HepG2 (cell line): ENCODE results near the gene BIRC6. TPM values are rescaled to one million over a fixed set of nuclear protein-coding genes. Genes with fewer than 3 reads are reported as not detected.

Experiments
- ARID2 ChIP-seq: sonication (generic); formaldehyde crosslinking; IDR thresholded peaks from 2 replicates; pipeline ENCODE4 v1.8.1; 2022; ENCODE audit warnings: mild to moderate bottlenecking, missing genetic modification reagents, borderline replicate concordance
- CC2D1A ChIP-seq: sonication (generic); formaldehyde crosslinking; IDR thresholded peaks from 2 replicates; pipeline ENCODE4 v1.8.1; 2023; ENCODE audit warnings: mild to moderate bottlenecking, missing genetic modification reagents
- CEBPB ChIP-seq: IDR thresholded peaks from 2 replicates; pipeline ENCODE4 v1.6.1; 2011; ENCODE audit warnings: low read depth, low read length, improper control_type of control experiment, borderline replicate concordance
- FLYWCH1 ChIP-seq: sonication (generic); formaldehyde crosslinking; IDR thresholded peaks from 2 replicates; pipeline ENCODE4 v1.8.1; 2023; ENCODE audit warnings: mild to moderate bottlenecking, missing genetic modification reagents
- FOXM1 ChIP-seq: sonication (generic); formaldehyde crosslinking; IDR thresholded peaks from 2 replicates; pipeline ENCODE4 v1.5.0; 2020; ENCODE audit warnings: missing genetic modification reagents
- HOXD1 ChIP-seq: sonication (generic); formaldehyde crosslinking; IDR thresholded peaks from 2 replicates; pipeline ENCODE4 v1.5.0; 2020; ENCODE audit warnings: missing genetic modification reagents
- KDM6A ChIP-seq: IDR thresholded peaks from 2 replicates; pipeline ENCODE4 v1.6.1; 2016; ENCODE audit warnings: low read depth
- KLF6 ChIP-seq: IDR thresholded peaks from 2 replicates; pipeline ENCODE4 v1.8.0; 2016; ENCODE audit warnings: missing biosample characterization, missing genetic modification reagents
- MLLT10 ChIP-seq: sonication (generic); formaldehyde crosslinking; IDR thresholded peaks from 2 replicates; pipeline ENCODE4 v1.4.0; 2020; ENCODE audit warnings: missing genetic modification reagents
- PHF5A ChIP-seq: IDR thresholded peaks from one replicate; pipeline ENCODE4 v1.6.1; 2018; ENCODE audit warnings: low read depth, missing genetic modification reagents; ENCODE audit not compliant: unreplicated experiment
- PRPF4 ChIP-seq: fragments of 200-400 bp; formaldehyde crosslinking; IDR thresholded peaks from 2 replicates; pipeline ENCODE4 v1.6.1; 2016; ENCODE audit warnings: low read length, low read depth; ENCODE audit not compliant: poor library complexity, severe bottlenecking
- RNF2 ChIP-seq: fragments of 450-650 bp; conservative IDR thresholded peaks from 2 replicates; pipeline ENCODE4 v1.6.1; 2016; ENCODE audit warnings: low read depth
- SETDB1 ChIP-seq: sonication (generic); formaldehyde crosslinking; IDR thresholded peaks from 2 replicates; pipeline ENCODE4 v1.5.1; 2020; ENCODE audit warnings: missing genetic modification reagents, mild to moderate bottlenecking, borderline replicate concordance
- SOX6 ChIP-seq, 2 experiments: fragments of 450-650 bp in 1 of 2; sonication (generic) in 1 of 2; formaldehyde crosslinking in 1 of 2; IDR thresholded peaks; 2 replicates each; pipeline versions ENCODE4 v1.4.0 to v1.6.1; 2017 to 2020; ENCODE audit warnings: antibody characterized with exemption in 1 of 2, mild to moderate bottlenecking in 1 of 2, missing genetic modification reagents in 1 of 2
- SP2 ChIP-seq: sonication (generic); formaldehyde crosslinking; IDR thresholded peaks from 2 replicates; pipeline ENCODE4 v1.5.1; 2020; ENCODE audit warnings: mild to moderate bottlenecking, missing genetic modification reagents
- ZBTB7B ChIP-seq: sonication (generic); formaldehyde crosslinking; IDR thresholded peaks from 2 replicates; pipeline ENCODE4 v1.4.0; 2020; ENCODE audit warnings: missing genetic modification reagents
- ZNF207 ChIP-seq: fragments of 450-650 bp; IDR thresholded peaks from 2 replicates; pipeline ENCODE4 v1.6.1; 2016; ENCODE audit warnings: antibody characterized with exemption, borderline replicate concordance
- ZNF333 ChIP-seq: sonication (generic); formaldehyde crosslinking; IDR thresholded peaks from 2 replicates; pipeline ENCODE4 v1.4.0; 2020; ENCODE audit warnings: mild to moderate bottlenecking, missing genetic modification reagents, borderline replicate concordance
- ZNF446 ChIP-seq: sonication (generic); formaldehyde crosslinking; IDR thresholded peaks from 2 replicates; pipeline ENCODE4 v1.5.0; 2020; ENCODE audit warnings: mild to moderate bottlenecking, missing genetic modification reagents
- ZNF468 ChIP-seq: sonication (generic); formaldehyde crosslinking; IDR thresholded peaks from 2 replicates; pipeline ENCODE4 v1.8.0; 2022; ENCODE audit warnings: mild to moderate bottlenecking, moderate library complexity, missing genetic modification reagents
- ZNF513 ChIP-seq: sonication (generic); formaldehyde crosslinking; conservative IDR thresholded peaks from 2 replicates; pipeline ENCODE4 v1.5.0; 2020; ENCODE audit warnings: missing genetic modification reagents
- ZNF558 ChIP-seq: sonication (generic); formaldehyde crosslinking; IDR thresholded peaks from 2 replicates; pipeline ENCODE4 v1.9.0; 2022; ENCODE audit warnings: mild to moderate bottlenecking, missing genetic modification reagents, borderline replicate concordance
- ZNF614 ChIP-seq: IDR thresholded peaks from 2 replicates; pipeline ENCODE4 v1.6.1; 2018; ENCODE audit warnings: missing biosample characterization, missing genetic modification reagents, inconsistent platforms, borderline replicate concordance
- ZNF691 ChIP-seq: sonication (generic); formaldehyde crosslinking; IDR thresholded peaks from 2 replicates; pipeline ENCODE4 v1.4.0; 2020; ENCODE audit warnings: missing genetic modification reagents, low read depth, mild to moderate bottlenecking, borderline replicate concordance
- ZNF709 ChIP-seq: sonication (generic); formaldehyde crosslinking; IDR thresholded peaks from 2 replicates; pipeline ENCODE4 v1.5.0; 2020; ENCODE audit warnings: mild to moderate bottlenecking, missing genetic modification reagents
- ZNF775 ChIP-seq: sonication (generic); formaldehyde crosslinking; IDR thresholded peaks from 2 replicates; pipeline ENCODE4 v1.4.0; 2020; ENCODE audit warnings: missing genetic modification reagents, mild to moderate bottlenecking, moderate library complexity, borderline replicate concordance
- polyA plus RNA-seq, 8 experiments: library from polyadenylated mRNA; depleted of rRNA in 3 of 8; stranded (reverse) in 7 of 8; unstranded in 1 of 8; fragments of >200 nt; fragmentation: Illumina TruSeq in 4 of 8; extraction: Trizol in 4 of 8; gene quantifications; 2 replicates each; pipeline versions ENCODE4 v1.2.1 to v1.2.3, GENCODE V29; 2011 to 2016; ENCODE audit warnings: low read depth in 4 of 8, missing spikeins in 1 of 8, mixed read lengths in 1 of 8; ENCODE audit not compliant: insufficient read depth in 1 of 8
- total RNA-seq, 5 experiments: library from RNA; depleted of rRNA; stranded (reverse); fragments of >200 nt; fragmentation: Illumina TruSeq; extraction: Trizol; gene quantifications; 2 replicates each; pipeline ENCODE4 v1.2.3, GENCODE V29; 2016; ENCODE audit warnings: low read depth in 1 of 5
- TF ChIP-seq, protein P1 (sequence below): sonication (generic); formaldehyde crosslinking; IDR thresholded peaks from 2 replicates; pipeline ENCODE4 v1.8.1; 2023; ENCODE audit warnings: mild to moderate bottlenecking, missing genetic modification reagents
- TF ChIP-seq, protein P2 (sequence below): sonication (generic); formaldehyde crosslinking; IDR thresholded peaks from 2 replicates; pipeline ENCODE4 v1.5.0; 2020; ENCODE audit warnings: missing genetic modification reagents

The BIRC6 gene
- total and polyA plus RNA-seq, 2 of the 13 experiments (the other 11 are each of a cell fraction or from before 2014, with no cell fraction given), result 65.6 to 120 TPM

- TF ChIP-seq ZNF513 (CRISPR knock-in tag) (peak; percentile 82; the same call in 1 of the 2 replicates), FLYWCH1 (CRISPR knock-in tag) (0 out of 2 replicates have a peak, but pooled peaks have one; percentile 75), SETDB1 (CRISPR knock-in tag) (no peak), ZNF558 (no peak; the same call in 1 of the 2 replicates), HOXD1 (peak; percentile 59), CEBPB (no peak), CC2D1A (CRISPR knock-in tag) (0 out of 2 replicates have a peak, but pooled peaks have one; percentile 76), ZNF775 (CRISPR knock-in tag) (peak; percentile 80; the same call in 1 of the 2 replicates), ZNF468 (CRISPR knock-in tag) (peak; percentile 26), ZBTB7B (CRISPR knock-in tag) (peak; percentile 91), RNF2 (peak; percentile 52; the same call in 1 of the 2 replicates), ARID2 (peak; percentile 98), FOXM1 (CRISPR knock-in tag) (peak; percentile 70; the same call in 1 of the 2 replicates), ZNF333 (CRISPR knock-in tag) (peak; percentile 98), KLF6 (CRISPR knock-in tag) (peak; percentile 97), ZNF691 (CRISPR knock-in tag) (peak; percentile 74), PRPF4 (no peak), PHF5A (CRISPR knock-in tag) (peak; percentile 66), SOX6 (IDR thresholded peaks at IDR 0.05) (no peak), SOX6 (CRISPR knock-in tag; IDR thresholded peaks at IDR 0.05) (peak; percentile 86), ZNF207 (no peak), KDM6A (CRISPR knock-in tag) (no peak), SP2 (CRISPR knock-in tag) (peak; percentile 70), ZNF614 (peak; percentile 90; the same call in 1 of the 2 replicates), ZNF446 (CRISPR knock-in tag) (peak; percentile 96), MLLT10 (CRISPR knock-in tag) (no peak), ZNF709 (CRISPR knock-in tag) (peak; percentile 94)
- TF ChIP-seq, protein P1, sequence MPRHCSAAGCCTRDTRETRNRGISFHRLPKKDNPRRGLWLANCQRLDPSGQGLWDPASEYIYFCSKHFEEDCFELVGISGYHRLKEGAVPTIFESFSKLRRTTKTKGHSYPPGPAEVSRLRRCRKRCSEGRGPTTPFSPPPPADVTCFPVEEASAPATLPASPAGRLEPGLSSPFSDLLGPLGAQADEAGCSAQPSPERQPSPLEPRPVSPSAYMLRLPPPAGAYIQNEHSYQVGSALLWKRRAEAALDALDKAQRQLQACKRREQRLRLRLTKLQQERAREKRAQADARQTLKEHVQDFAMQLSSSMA (CRISPR knock-in tag), result peak; percentile 97
- TF ChIP-seq, protein P2, sequence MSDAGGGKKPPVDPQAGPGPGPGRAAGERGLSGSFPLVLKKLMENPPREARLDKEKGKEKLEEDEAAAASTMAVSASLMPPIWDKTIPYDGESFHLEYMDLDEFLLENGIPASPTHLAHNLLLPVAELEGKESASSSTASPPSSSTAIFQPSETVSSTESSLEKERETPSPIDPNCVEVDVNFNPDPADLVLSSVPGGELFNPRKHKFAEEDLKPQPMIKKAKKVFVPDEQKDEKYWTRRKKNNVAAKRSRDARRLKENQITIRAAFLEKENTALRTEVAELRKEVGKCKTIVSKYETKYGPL, result 0 out of 2 replicates have a peak, but pooled peaks have one; percentile 59
Measured at GRCh38 chr2:32356681-32357317, at the start of gene BIRC6 (continued).
